OCI-LY3 (cell line): ENCODE data around the gene TPM1.

Experiments used
- H2AFZ ChIP-seq: fragments of 200-600, 300-600 bp; shearing (Covaris generic); 2 replicates; pipeline ENCODE4 v1.6.0; 2014; ENCODE audit warnings: antibody characterized with exemption, low read depth, low read length
- H3K27ac ChIP-seq: fragments of 200-600, 300-600 bp; sonication (generic); 2 replicates; pipeline ENCODE4 v1.5.1; 2014; ENCODE audit warnings: mild to moderate bottlenecking, low read length, moderate library complexity, mixed read lengths
- H3K27me3 ChIP-seq: fragments of 200-600, 300-600 bp; sonication (generic); 2 replicates; pipeline ENCODE4 v1.6.1; 2014; ENCODE audit warnings: low read depth, low read length, mixed read lengths
- H3K36me3 ChIP-seq: fragments of 200-600, 300-600 bp; sonication (generic); replicated peaks from 2 replicates; pipeline ENCODE3; 2014; ENCODE audit warnings: low read depth, low read length, mixed read lengths
- H3K4me1 ChIP-seq: fragments of 300-600, 200-600 bp; sonication (generic); 2 replicates; pipeline ENCODE4 v1.6.1; 2014; ENCODE audit warnings: low read length, mixed read lengths
- H3K4me2 ChIP-seq: fragments of 200-600, 300-600 bp; sonication (generic); 2 replicates; pipeline ENCODE4 v1.6.1; 2014; ENCODE audit warnings: low read length, mixed read lengths
- H3K4me3 ChIP-seq: fragments of 300-600, 200-600 bp; sonication (generic); 2 replicates; pipeline ENCODE4 v1.5.1; 2014; ENCODE audit warnings: antibody characterized with exemption, mild to moderate bottlenecking, low read length, moderate library complexity
- H3K79me2 ChIP-seq: fragments of 300-600, 200-600 bp; shearing (Covaris generic); 2 replicates; pipeline ENCODE4 v1.6.1; 2014; ENCODE audit warnings: mild to moderate bottlenecking, low read length, mixed read lengths
- H3K9ac ChIP-seq: fragments of 300-600, 200-600 bp; shearing (Covaris generic); 2 replicates; pipeline ENCODE4 v1.6.0; 2014; ENCODE audit warnings: mild to moderate bottlenecking, low read length, moderate library complexity
- H3K9me3 ChIP-seq: fragments of 200-600, 300-600 bp; shearing (Covaris generic); 2 replicates; pipeline ENCODE4 v1.6.1; 2014; ENCODE audit warnings: low read length, mixed read lengths; ENCODE audit not compliant: insufficient read depth
- H4K20me1 ChIP-seq: fragments of 200-600, 300-600 bp; sonication (generic); 2 replicates; pipeline ENCODE4 v1.6.1; 2016; ENCODE audit warnings: low read length, mixed read lengths; ENCODE audit not compliant: insufficient read depth
- EZH2phosphoT487 ChIP-seq: fragments of 200-600 bp; shearing (Covaris generic); IDR thresholded peaks from 2 replicates; pipeline ENCODE4 v1.6.1; 2018; ENCODE audit warnings: antibody characterized with exemption, mixed run types, low read depth
- TF ChIP-seq, protein P1 (sequence below): fragments of 200-600, 300-600 bp; sonication (generic); IDR thresholded peaks from 2 replicates; pipeline ENCODE4 v1.5.1; 2014; ENCODE audit warnings: antibody characterized with exemption, low read length, low read depth

Gene TPM1

DNA sequence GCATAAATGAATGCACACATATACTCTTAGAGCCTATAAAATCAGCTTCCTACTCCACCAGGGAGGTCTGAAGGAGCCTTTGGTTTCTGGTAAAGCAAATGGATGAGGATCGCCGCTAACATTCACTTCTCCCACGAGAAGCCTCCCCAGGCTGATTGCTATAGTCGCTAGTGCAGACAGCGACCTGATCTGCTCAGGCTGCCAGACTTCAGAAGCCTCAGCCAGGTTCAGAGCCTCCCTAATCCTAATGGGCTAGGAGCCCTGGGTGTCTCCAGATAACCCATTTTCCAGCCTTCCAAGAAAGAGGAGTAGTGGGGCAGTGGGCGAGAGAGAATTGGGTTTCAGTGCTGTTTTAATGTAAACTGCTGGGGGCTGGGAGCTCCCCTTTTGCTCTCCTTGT, 35.4 kb downstream of the TPM1 start:
- no peak overlapping the region for H3K9ac ChIP-seq
- H4K20me1 ChIP-seq: no peaks in the 10 kb centered on the region

DNA sequence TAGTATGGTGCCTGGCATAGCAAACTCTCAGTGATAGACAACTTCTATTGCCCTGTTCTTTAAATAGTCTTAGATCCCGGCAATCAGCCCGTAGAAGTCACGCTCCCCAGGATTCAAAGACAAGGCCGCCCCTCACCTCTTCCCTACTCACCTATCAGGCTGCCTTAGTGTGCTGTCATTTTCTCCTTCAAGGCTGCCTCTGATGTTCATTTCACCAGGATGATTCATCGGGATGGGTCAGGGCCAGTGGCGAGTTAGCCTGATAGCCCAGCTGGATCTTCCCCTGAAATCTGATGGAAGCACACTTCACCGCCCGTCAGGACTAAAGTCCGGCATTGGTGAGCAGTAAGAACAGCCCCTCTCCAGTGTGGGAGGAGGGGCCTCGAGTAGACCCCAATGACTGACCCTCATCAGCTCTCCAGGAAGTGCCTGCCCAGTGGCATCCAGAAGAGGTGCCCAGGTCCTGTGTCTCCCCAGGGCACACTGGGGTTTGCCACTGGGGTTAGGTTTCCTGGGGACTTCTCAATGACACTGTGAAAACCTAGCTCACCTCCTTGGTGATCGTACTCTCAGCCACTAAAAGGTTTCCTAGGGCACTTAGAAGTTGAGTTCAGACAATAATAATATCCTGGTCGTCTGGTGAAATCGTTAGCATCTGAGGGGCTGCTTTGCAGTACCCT, 37.5 kb downstream of the TPM1 start:
- no peak overlapping the region for H3K4me3 ChIP-seq
- H3K9me3 ChIP-seq: no peaks in the 10 kb centered on the region
- no peak overlapping the region for H3K4me2 ChIP-seq
- H3K9ac ChIP-seq: no peak overlapping the region
- H3K36me3 ChIP-seq: no peaks in the 10 kb centered on the region
- H3K4me1 ChIP-seq: no peaks in the 10 kb centered on the region
- no peaks in the 10 kb centered on the region for H4K20me1 ChIP-seq
- H3K27me3 ChIP-seq: no peaks in the 10 kb centered on the region
- no peak overlapping the region for H3K27ac ChIP-seq
- H2AFZ ChIP-seq: no peak overlapping the region
- H3K79me2 ChIP-seq: no peaks in the 10 kb centered on the region
- TF ChIP-seq EZH2phosphoT487: no peak
- TF ChIP-seq, protein P1, sequence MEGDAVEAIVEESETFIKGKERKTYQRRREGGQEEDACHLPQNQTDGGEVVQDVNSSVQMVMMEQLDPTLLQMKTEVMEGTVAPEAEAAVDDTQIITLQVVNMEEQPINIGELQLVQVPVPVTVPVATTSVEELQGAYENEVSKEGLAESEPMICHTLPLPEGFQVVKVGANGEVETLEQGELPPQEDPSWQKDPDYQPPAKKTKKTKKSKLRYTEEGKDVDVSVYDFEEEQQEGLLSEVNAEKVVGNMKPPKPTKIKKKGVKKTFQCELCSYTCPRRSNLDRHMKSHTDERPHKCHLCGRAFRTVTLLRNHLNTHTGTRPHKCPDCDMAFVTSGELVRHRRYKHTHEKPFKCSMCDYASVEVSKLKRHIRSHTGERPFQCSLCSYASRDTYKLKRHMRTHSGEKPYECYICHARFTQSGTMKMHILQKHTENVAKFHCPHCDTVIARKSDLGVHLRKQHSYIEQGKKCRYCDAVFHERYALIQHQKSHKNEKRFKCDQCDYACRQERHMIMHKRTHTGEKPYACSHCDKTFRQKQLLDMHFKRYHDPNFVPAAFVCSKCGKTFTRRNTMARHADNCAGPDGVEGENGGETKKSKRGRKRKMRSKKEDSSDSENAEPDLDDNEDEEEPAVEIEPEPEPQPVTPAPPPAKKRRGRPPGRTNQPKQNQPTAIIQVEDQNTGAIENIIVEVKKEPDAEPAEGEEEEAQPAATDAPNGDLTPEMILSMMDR: no peak

More for the DNA sequence above, 35.4 kb downstream of the TPM1 start:
- Histone ChIP-seq H3K4me1 (no peaks in the 10 kb centered on the region), H3K36me3 (no peaks in the 10 kb centered on the region), H3K27ac (no peak overlapping the region), H3K27me3 (no peaks in the 10 kb centered on the region), H3K79me2 (no peaks in the 10 kb centered on the region), H3K9me3 (no peaks in the 10 kb centered on the region), H2AFZ (no peak overlapping the region), H3K4me3 (no peak overlapping the region), H3K4me2 (no peak overlapping the region)
- TF ChIP-seq, protein P1: no peak
- no peak for TF ChIP-seq EZH2phosphoT487

DNA sequence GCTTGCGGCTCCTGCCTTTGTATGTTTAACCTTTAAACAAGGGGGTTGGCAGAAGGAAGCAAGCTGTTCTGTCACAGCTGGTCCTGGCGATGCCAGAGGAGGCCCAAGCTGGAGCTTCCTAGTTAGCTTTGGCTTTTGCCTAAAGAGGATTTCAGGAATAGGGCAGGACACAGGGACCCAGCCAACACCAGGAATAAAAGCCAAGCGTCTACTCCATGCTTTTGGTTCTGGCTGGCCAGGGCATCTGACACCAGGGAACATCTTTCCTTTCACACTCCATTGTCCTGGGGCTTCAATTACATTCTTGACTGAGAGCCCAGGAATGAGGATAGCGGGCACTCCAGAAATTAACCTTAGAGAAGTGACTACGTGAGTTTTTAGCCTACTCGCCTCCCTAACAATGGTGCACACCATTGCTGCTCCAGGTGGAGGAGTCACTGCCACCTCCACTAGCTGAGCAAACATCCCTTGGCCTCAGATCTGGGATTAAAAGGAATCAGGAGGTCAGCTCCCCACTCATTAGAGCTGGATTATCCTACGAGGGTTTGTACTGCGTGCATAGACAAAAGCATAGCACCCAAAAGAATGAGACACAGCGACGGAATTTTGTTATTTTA, 38.2 kb downstream of the TPM1 start:
- no peaks in the 10 kb centered on the region for H3K36me3 ChIP-seq
- no peak for TF ChIP-seq EZH2phosphoT487
- TF ChIP-seq, protein P1: no peak
- H3K27ac ChIP-seq: no peak overlapping the region
- no peak overlapping the region for H3K4me3 ChIP-seq
- no peak overlapping the region for H2AFZ ChIP-seq
- no peaks in the 10 kb centered on the region for H4K20me1 ChIP-seq
- H3K79me2 ChIP-seq: no peaks in the 10 kb centered on the region
- H3K9ac ChIP-seq: no peak overlapping the region
- no peaks in the 10 kb centered on the region for H3K4me1 ChIP-seq
- H3K9me3 ChIP-seq: no peaks in the 10 kb centered on the region
- no peak overlapping the region for H3K4me2 ChIP-seq
- no peaks in the 10 kb centered on the region for H3K27me3 ChIP-seq

DNA sequence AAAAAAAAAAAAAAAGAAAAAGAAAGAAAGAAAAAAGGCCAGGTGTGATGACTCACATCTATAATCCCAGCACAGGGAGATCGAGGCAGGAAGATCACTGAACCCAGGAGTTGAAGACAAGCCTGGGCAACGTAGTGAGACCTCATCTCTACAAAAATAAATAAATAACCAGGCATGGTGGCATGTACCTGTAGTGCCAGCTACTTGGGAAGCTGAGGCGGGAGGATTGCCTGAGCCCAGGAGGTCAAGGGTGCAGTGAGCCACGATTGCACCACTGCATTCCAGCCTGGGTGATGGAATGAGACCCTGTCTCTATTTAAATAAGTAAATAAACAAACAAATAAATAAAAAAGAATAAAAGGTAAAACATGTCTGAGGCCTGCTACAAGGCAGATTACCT, 39.8 kb downstream of the TPM1 start:
- no peak overlapping the region for H3K27ac ChIP-seq
- H3K9me3 ChIP-seq: no peaks in the 10 kb centered on the region
- H2AFZ ChIP-seq: no peak overlapping the region
- H3K79me2 ChIP-seq: no peaks in the 10 kb centered on the region
- H3K36me3 ChIP-seq: no peaks in the 10 kb centered on the region
- no peaks in the 10 kb centered on the region for H4K20me1 ChIP-seq
- H3K27me3 ChIP-seq: no peaks in the 10 kb centered on the region
- H3K4me3 ChIP-seq: no peak overlapping the region
- no peak overlapping the region for H3K4me2 ChIP-seq
- no peak overlapping the region for H3K9ac ChIP-seq
- TF ChIP-seq EZH2phosphoT487: no peak
- TF ChIP-seq, protein P1: no peak
- no peaks in the 10 kb centered on the region for H3K4me1 ChIP-seq
